OCI-LY3 (cell line): ENCODE data around the gene SLC22A12.
"Not testable (repeated sequence)": the region's sequence is repeated elsewhere in the genome, so short reads cannot be mapped to it uniquely, and the experiment has no call there.

Experiments
- H2AFZ ChIP-seq: fragments of 200-600, 300-600 bp; shearing (Covaris generic); 2 replicates; pipeline ENCODE4 v1.6.0; 2014; ENCODE audit warnings: antibody characterized with exemption, low read depth, low read length
- H3K27ac ChIP-seq: fragments of 200-600, 300-600 bp; sonication (generic); 2 replicates; pipeline ENCODE4 v1.5.1; 2014; ENCODE audit warnings: mild to moderate bottlenecking, low read length, moderate library complexity, mixed read lengths
- H3K27me3 ChIP-seq: fragments of 200-600, 300-600 bp; sonication (generic); 2 replicates; pipeline ENCODE4 v1.6.1; 2014; ENCODE audit warnings: low read depth, low read length, mixed read lengths
- H3K36me3 ChIP-seq: fragments of 200-600, 300-600 bp; sonication (generic); replicated peaks from 2 replicates; pipeline ENCODE3; 2014; ENCODE audit warnings: low read depth, low read length, mixed read lengths
- H3K4me1 ChIP-seq: fragments of 300-600, 200-600 bp; sonication (generic); 2 replicates; pipeline ENCODE4 v1.6.1; 2014; ENCODE audit warnings: low read length, mixed read lengths
- H3K4me2 ChIP-seq: fragments of 200-600, 300-600 bp; sonication (generic); 2 replicates; pipeline ENCODE4 v1.6.1; 2014; ENCODE audit warnings: low read length, mixed read lengths
- H3K4me3 ChIP-seq: fragments of 300-600, 200-600 bp; sonication (generic); 2 replicates; pipeline ENCODE4 v1.5.1; 2014; ENCODE audit warnings: antibody characterized with exemption, mild to moderate bottlenecking, low read length, moderate library complexity
- H3K79me2 ChIP-seq: fragments of 300-600, 200-600 bp; shearing (Covaris generic); 2 replicates; pipeline ENCODE4 v1.6.1; 2014; ENCODE audit warnings: mild to moderate bottlenecking, low read length, mixed read lengths
- H3K9ac ChIP-seq: fragments of 300-600, 200-600 bp; shearing (Covaris generic); 2 replicates; pipeline ENCODE4 v1.6.0; 2014; ENCODE audit warnings: mild to moderate bottlenecking, low read length, moderate library complexity
- H3K9me3 ChIP-seq: fragments of 200-600, 300-600 bp; shearing (Covaris generic); 2 replicates; pipeline ENCODE4 v1.6.1; 2014; ENCODE audit warnings: low read length, mixed read lengths; ENCODE audit not compliant: insufficient read depth
- H4K20me1 ChIP-seq: fragments of 200-600, 300-600 bp; sonication (generic); 2 replicates; pipeline ENCODE4 v1.6.1; 2016; ENCODE audit warnings: low read length, mixed read lengths; ENCODE audit not compliant: insufficient read depth
- CTCF ChIP-seq: fragments of 200-600, 300-600 bp; sonication (generic); IDR thresholded peaks from 2 replicates; pipeline ENCODE4 v1.5.1; 2014; ENCODE audit warnings: antibody characterized with exemption, low read length, low read depth
- EZH2phosphoT487 ChIP-seq: fragments of 200-600 bp; shearing (Covaris generic); IDR thresholded peaks from 2 replicates; pipeline ENCODE4 v1.6.1; 2018; ENCODE audit warnings: antibody characterized with exemption, mixed run types, low read depth

The SLC22A12 gene

GRCh38 chr11:64558869-64559268, 32.2 kb upstream of the SLC22A12 start:
- Histone ChIP-seq H3K4me2 (no peak overlapping the region), H3K27me3 (0 out of 2 replicates have a peak, but pooled peaks cover 2% of the 10 kb centered on the region), H3K27ac (no peak overlapping the region), H3K79me2 (no peaks in the 10 kb centered on the region), H3K9me3 (no peaks in the 10 kb centered on the region), H3K36me3 (no peaks in the 10 kb centered on the region), H3K4me1 (peaks cover 11% of the 10 kb centered on the region), H4K20me1 (no peaks in the 10 kb centered on the region), H2AFZ (no peak overlapping the region), H3K4me3 (no peak overlapping the region), H3K9ac (no peak overlapping the region)
- TF ChIP-seq EZH2phosphoT487 (no peak), CTCF (no peak)

DNA sequence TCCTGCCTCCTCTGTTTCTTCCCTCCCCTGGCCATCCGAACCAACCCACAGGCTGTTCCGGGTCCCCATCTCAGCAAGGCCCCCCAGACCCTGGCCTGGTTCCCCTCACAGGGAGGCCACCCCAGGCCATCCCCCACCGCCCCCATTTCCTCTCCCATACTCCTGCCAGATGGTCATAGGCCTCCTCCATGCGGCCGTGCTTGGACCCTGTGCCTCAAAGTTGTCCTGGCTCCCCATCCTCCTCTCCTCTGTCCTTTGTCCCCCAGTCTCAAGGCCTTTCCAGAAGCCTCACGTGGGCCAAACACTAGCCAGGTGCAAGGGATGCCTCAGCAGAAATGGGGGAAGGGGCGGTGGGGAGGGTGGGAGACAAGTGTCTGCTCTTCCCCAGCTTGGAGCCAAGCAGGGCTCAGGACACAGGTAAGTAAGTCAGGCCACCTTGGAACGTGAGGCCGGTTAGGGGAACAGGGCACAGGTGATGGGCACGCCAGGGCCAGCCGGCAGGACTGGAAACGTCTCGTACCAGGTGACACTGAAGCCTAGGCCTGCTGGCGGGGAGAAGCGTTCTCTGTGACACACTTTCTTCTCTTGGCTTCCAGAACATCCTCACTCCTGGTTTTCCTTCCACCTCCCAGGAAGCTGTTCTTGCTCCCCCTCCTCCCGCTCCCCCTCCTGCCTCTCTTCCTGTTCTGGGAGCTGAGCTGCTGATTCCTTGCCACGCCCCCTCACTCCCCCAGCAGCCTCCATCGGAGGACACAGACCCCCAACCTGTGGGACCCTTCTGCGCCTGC, 31.5 kb upstream of the SLC22A12 start:
- TF ChIP-seq EZH2phosphoT487 (no peak), CTCF (no peak)
- Histone ChIP-seq H3K4me3 (no peak overlapping the region), H3K27me3 (0 out of 2 replicates have a peak, but pooled peaks cover 2% of the 10 kb centered on the region)

GRCh38 chr11:64560139-64560771, 30.8 kb upstream of the SLC22A12 start:
- Histone ChIP-seq H4K20me1 (no peaks in the 10 kb centered on the region), H3K36me3 (no peaks in the 10 kb centered on the region), H3K27ac (no peak overlapping the region), H2AFZ (no peak overlapping the region), H3K9me3 (no peaks in the 10 kb centered on the region), H3K4me2 (no peak overlapping the region), H3K79me2 (no peaks in the 10 kb centered on the region), H3K27me3 (0 out of 2 replicates have a peak, but pooled peaks cover 2% of the 10 kb centered on the region), H3K9ac (no peak overlapping the region), H3K4me1 (peaks cover 1% of the 10 kb centered on the region), H3K4me3 (no peak overlapping the region)
- TF ChIP-seq EZH2phosphoT487 = no peak
- no peak for TF ChIP-seq CTCF

More for the DNA sequence above, 31.5 kb upstream of the SLC22A12 start:
- no peak overlapping the region for H2AFZ ChIP-seq
- H3K9me3 ChIP-seq = no peaks in the 10 kb centered on the region
- H3K36me3 ChIP-seq = no peaks in the 10 kb centered on the region
- no peaks in the 10 kb centered on the region for H3K79me2 ChIP-seq
- no peaks in the 10 kb centered on the region for H4K20me1 ChIP-seq
- H3K9ac ChIP-seq = no peak overlapping the region
- H3K27ac ChIP-seq = no peak overlapping the region
- H3K4me2 ChIP-seq = no peak overlapping the region
- peaks cover 8% of the 10 kb centered on the region for H3K4me1 ChIP-seq

DNA sequence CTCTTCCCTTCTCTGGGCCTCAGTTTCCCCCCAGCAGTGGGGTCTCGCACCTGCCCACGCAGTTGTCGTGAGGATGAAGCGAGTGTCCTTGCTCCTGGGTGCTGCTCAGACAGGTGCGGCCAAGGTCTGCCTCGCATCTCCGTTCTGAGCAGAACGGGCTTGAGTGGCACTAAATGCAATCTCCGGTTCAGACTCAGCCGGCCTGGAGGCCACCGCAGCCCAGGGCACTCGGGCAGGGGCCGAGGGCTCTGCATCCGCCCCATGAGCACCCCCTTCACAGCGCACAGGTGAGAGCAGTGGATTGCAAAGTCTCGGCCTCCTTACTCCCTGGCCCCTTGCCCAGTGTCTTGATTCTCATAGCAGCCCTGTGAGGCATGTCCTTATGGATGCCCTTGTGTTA, 30.1 kb upstream of the SLC22A12 start:
- H3K9ac ChIP-seq = no peak overlapping the region
- H3K4me2 ChIP-seq = no peak overlapping the region
- no peaks in the 10 kb centered on the region for H3K4me1 ChIP-seq
- H3K4me3 ChIP-seq = no peak overlapping the region
- no peak overlapping the region for H2AFZ ChIP-seq
- H3K36me3 ChIP-seq = no peaks in the 10 kb centered on the region
- H3K27me3 ChIP-seq = 0 out of 2 replicates have a peak, but pooled peaks cover 2% of the 10 kb centered on the region
- TF ChIP-seq EZH2phosphoT487 (no peak), CTCF (no peak)
- no peak overlapping the region for H3K27ac ChIP-seq
- H4K20me1 ChIP-seq = no peaks in the 10 kb centered on the region
- no peaks in the 10 kb centered on the region for H3K9me3 ChIP-seq
- no peaks in the 10 kb centered on the region for H3K79me2 ChIP-seq

GRCh38 chr11:64561429-64561828, 29.6 kb upstream of the SLC22A12 start:
- H3K79me2 ChIP-seq, H3K36me3 ChIP-seq, H3K9me3 ChIP-seq, H4K20me1 ChIP-seq, H2AFZ ChIP-seq, H3K27ac ChIP-seq, H3K27me3 ChIP-seq, H3K9ac ChIP-seq, H3K4me3 ChIP-seq, H3K4me1 ChIP-seq, H3K4me2 ChIP-seq: not testable (repeated sequence)
